Stimulated activated CD8-positive, alpha-beta memory T cell treated with anti-CD3 and anti-CD28 coated beads, Interleukin-2, amount 100 ng/mL, for 48 hours (primary cell): Measurements from ENCODE around the gene BRINP3.

Source experiments
- DNase-seq, 2 donors: peaks; one replicate each; pipeline ENCODE4 v3.0.0-alpha.2; 2020; ENCODE audit warnings: low read depth in 2 of 2

BRINP3 gene

DNA sequence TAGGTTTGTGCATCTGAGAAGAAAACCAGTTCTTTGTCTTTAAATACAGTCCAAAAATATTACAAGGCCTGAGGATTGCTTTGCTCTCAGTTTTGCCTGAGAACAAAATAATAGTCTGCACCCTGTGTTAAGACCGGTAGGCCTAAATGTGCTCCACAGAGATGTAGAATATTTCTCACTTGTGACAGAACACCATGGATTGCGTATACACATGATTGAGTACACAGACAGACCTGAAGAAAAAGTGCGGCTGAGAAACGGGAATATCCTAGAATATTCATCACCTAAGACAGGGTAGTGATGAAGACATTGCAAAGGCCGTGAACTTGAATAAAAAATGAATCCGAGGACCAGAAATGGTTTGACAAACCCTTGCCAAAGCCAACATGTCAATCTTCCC, 155.4 kb downstream of the BRINP3 start:
- DNase-seq, result no peak

GRCh38 chr1:190320952-190321351, 156.7 kb downstream of the BRINP3 start:
- DNase-seq, result no peak

- DNase-seq, result no peak
Measured at GRCh38 chr1:190312763-190313162, 164.9 kb downstream of the BRINP3 start.

DNA sequence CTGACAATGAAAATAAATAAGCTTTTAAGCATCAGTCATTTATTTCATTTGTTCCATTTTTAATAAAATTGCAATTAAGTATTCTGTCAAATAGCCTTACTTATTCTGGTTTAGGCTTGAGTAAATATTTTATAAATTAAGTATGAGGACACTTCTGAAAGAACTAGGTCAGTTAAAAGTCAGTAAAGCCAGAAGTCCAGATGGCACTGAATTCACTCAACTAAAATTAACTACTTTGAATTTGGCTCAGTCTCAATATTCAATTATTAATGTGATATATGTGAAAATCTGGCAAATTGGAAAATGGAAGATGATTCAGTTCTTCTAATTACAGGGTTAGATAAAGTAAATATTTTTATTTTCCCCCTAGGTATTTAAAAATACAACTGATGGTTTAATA, 174.2 kb downstream of the BRINP3 start:
- DNase-seq, result no peak

DNA sequence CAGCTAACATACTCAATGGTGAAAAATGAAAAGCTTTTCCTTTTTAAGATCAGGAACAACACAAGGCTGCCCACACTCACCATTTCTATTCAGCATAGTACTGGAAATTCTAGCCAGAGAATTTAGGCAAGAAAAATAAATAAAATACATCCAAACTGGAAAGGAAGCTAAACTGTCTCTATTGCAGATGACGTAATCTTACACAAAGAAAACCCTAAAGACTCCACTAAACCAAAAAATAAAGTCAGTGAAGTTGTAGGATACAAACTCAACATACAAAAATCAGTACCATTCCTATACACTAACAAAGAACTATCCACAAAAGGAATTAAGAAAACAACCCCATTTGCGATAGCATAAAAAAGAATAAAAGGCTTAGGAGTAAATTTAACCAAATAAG, 181.2 kb downstream of the BRINP3 start:
- no peak for DNase-seq

- DNase-seq, result no peak
Measured at GRCh38 chr1:190289897-190290296, 187.8 kb downstream of the BRINP3 start.

GRCh38 chr1:190286111-190286510, 191.6 kb downstream of the BRINP3 start:
- no peak for DNase-seq

DNA sequence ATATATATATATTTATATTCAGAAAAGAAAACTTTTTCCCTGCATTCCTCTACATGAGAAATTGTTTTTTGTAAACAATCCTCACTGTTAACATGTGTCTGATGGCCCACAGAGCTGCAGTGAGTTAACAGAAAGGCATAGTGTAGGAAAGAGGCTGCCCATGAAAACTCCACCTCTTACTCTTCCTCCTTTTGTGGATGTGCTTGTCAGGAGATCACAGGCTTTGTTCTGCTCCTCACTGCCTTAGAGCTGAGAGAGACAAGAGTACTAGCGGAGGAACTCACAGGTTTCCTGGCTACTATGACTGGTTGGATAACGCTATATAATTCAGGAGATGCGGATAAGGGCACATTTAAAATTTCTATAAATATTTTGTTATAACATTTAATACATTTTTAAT, 200.6 kb downstream of the BRINP3 start:
- no peak for DNase-seq

- DNase-seq, result no peak
Measured at GRCh38 chr1:190274721-190275120, 202.9 kb downstream of the BRINP3 start.

DNA sequence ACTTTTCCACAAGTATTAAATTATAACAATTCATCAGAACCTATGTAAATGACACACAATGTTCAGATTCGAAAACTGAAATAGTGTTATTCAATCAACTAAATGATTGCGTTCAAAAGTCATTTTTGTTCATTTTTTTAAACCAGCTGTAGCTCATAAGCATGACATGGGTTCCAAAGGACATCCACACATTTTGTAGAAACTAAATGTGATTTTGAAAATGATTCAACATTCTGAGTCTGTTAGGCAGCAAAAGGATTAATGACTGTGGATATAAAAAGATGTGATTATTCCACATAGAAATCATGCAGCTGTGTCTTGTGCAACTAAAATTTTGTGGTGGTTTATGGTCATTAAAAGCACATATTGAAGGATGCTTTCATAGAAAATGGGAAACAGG, 204.5 kb downstream of the BRINP3 start:
- no peak for DNase-seq

- no peak for DNase-seq
Measured at GRCh38 chr1:190262538-190262937, 215.1 kb downstream of the BRINP3 start.

DNA sequence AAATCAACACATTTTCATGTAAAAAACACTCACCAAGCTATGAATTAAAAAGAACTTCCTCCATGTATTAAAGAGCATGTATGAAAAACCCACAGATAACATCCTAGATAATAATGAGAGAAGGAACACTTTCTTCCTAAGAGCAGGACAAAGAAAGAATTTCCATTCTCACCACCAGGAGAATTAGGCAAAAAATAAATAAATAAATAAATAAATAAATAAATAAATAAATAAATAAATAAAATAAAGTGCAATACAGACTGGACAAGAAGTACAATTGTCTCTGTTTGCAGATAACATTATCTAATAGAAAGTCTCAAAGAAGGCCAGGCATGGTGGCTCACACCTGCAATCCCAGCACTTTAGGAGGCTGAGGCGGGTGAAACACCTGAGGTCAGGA, 218.2 kb downstream of the BRINP3 start:
- DNase-seq, result no peak

DNA sequence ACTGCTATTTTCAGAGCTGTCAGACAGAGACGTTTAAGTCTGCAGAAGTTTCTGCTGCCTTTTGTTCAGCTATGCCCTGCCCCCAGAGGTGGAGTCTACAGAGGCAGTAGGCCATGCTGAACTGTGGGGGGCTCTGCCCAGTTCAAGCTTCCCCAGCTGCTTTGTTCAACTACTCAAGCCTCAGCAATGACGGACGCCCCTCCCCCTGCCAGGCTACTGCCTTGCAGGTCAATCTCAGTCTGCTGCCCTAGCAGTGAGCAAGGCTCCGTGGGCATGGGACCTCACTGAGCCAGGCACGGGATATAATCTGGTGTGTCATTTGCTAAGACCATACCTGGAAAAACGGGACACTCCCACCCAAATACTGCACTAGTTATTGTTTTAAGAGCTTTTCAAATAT, 219.7 kb downstream of the BRINP3 start:
- no peak for DNase-seq

- DNase-seq, result no peak
Measured at GRCh38 chr1:190252046-190252445, 225.6 kb downstream of the BRINP3 start.

DNA sequence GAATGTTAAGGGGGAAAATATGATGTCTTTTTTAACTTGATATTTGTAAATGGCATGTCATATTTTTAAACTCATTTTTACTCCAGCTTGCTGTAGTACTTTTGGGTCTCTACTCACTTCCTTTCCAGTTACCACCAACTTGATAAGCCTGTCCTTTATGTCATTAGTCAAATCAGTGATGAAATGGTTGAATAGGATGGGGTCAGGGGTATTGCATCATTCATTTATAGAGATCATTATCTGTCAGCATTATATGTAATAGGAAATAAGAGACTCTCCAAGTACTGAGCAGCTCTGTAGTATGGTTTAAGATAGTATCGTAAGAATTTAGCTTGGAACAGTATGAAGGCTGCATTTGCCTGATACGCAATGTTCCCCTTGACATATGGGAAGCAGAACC, 227.3 kb downstream of the BRINP3 start:
- no peak for DNase-seq

GRCh38 chr1:190244406-190244805, 233.3 kb downstream of the BRINP3 start:
- DNase-seq, result no peak

GRCh38 chr1:190243056-190243455, 234.6 kb downstream of the BRINP3 start:
- DNase-seq, result no peak

- no peak for DNase-seq
Measured at GRCh38 chr1:190226006-190226405, 251.7 kb downstream of the BRINP3 start.

- DNase-seq, result no peak
Measured at GRCh38 chr1:190212450-190212849, 265.2 kb downstream of the BRINP3 start.

DNA sequence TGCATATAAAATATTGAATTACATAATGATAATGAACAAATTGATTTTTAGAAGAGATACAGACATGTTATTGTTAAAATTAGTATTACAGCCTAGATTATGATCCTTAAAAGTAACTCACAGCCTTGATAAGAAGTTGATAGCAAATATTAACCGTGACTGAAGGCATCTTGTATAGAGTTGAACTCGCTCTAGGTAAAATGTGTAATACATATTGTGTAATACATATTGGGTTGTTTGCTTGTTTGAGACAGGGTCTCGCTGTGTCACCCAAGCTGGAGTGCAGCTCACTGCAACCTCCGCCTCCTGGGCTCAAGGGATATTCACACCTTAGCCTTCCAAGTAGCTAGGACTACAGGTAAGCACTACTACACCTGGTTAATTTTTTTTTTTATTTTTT, 269.9 kb downstream of the BRINP3 start:
- no peak for DNase-seq

DNA sequence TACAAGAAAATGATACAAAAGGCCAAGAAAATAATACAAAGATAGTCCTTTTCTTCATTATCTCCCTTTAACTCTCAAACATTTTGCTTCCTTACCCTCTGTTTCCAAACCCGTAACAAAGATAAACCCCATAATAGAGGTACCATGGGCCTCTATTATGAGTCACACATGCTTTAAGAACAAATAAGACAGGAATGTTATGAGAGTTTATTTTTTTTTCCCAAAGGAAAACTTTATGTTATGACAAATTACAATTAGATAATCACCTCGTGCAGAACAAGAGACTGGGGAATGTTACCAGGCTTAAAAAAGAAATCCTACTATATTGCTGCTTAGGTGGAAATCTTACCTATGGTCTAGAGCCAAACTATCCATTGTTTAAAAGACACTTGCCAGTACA, 272.0 kb downstream of the BRINP3 start:
- no peak for DNase-seq

GRCh38 chr1:190196020-190196419, 281.6 kb downstream of the BRINP3 start:
- no peak for DNase-seq

GRCh38 chr1:190193508-190194115, 284.1 kb downstream of the BRINP3 start:
- no peak for DNase-seq

- no peak for DNase-seq
Measured at GRCh38 chr1:190192627-190193026, 285.0 kb downstream of the BRINP3 start.
